ENCODE data around the gene SLBP. TPM values are rescaled to one million over a fixed set of nuclear protein-coding genes. Genes with fewer than 3 reads are reported as not detected.

Gene SLBP
- total and polyA plus RNA-seq, 2 donors (not counting 1 experiment from before 2014, with no cell fraction given): 19.4 to 31.8 TPM

DNA sequence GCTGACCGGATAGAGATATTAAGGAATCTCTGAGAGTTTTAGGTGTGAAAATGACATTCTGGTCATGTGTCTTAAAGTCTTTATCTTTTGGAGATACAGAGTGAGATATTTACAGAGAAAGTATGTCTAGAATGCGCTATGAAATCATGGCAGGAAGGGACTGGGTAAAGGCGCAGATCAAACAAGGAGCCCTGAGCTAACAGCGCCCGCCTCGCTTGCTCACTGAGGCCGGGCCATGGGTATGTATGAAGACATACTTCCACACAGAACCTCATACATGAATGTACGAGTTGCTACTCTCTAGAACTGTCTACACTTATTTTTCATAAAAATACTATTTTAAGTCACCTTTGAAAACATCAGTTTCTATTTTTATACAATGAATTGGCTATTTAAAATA lies 48.0 kb downstream of the SLBP start:
- Mint-ChIP-seq H3K4me3 (no peak overlapping the region), H3K9me3 (ENCODE audit: insufficient read depth) (no peaks in the 10 kb centered on the region), H3K27ac (no peak overlapping the region), H3K27me3 (no peaks in the 10 kb centered on the region), H3K4me1 (no peaks in the 10 kb centered on the region)
- Histone ChIP-seq H2AFZ (ENCODE audit: insufficient read depth, low read depth, low read length, poor library complexity, severe bottlenecking) (no peak overlapping the region), H3K9me3 (ENCODE audit: control extremely low read depth in 1 of 3, control insufficient read depth in 2 of 3, insufficient read depth in 1 of 3, low read length in 2 of 3) (peaks cover 0 to 4% (median 0%) of the 10 kb centered on the region in 3 donors), H4K20me1 (ENCODE audit: control insufficient read depth, insufficient read depth, low read length, poor library complexity, severe bottlenecking) (no peaks in the 10 kb centered on the region), H3K27ac (ENCODE audit: low read length in 2 of 2) (no peak overlapping the region), H3K4me1 (ENCODE audit: control insufficient read depth in 2 of 2, insufficient read depth in 2 of 2, low read length in 2 of 2) (no peaks in the 10 kb centered on the region), H3K36me3 (replicated peaks in 1 of 2; ENCODE audit: control extremely low read depth in 1 of 2, control insufficient read depth in 1 of 2, extremely low read depth in 1 of 2, insufficient read depth in 2 of 2, low read length in 1 of 2) (no peaks in the 10 kb centered on the region), H3K4me2 (replicated peaks; ENCODE audit: low read depth, low read length, poor library complexity, severe bottlenecking) (no peak overlapping the region), H3K4me3 (ENCODE audit: control extremely low read depth in 1 of 5, extremely low read depth in 1 of 5, insufficient read depth in 1 of 5, low read depth in 2 of 5, low read length in 4 of 5) (no peak overlapping the region), H3K79me2 (ENCODE audit: control insufficient read depth, insufficient read depth, low read length) (no peaks in the 10 kb centered on the region), H3K27me3 (replicated peaks in 1 of 4; ENCODE audit: control extremely low read depth in 1 of 4, control insufficient read depth in 3 of 4, insufficient read depth in 4 of 4, low read length in 3 of 4) (no peaks in the 10 kb centered on the region), H3K9ac (ENCODE audit: low read length) (no peak overlapping the region)
- no peak for DNase-seq
- TF ChIP-seq, protein P1, sequence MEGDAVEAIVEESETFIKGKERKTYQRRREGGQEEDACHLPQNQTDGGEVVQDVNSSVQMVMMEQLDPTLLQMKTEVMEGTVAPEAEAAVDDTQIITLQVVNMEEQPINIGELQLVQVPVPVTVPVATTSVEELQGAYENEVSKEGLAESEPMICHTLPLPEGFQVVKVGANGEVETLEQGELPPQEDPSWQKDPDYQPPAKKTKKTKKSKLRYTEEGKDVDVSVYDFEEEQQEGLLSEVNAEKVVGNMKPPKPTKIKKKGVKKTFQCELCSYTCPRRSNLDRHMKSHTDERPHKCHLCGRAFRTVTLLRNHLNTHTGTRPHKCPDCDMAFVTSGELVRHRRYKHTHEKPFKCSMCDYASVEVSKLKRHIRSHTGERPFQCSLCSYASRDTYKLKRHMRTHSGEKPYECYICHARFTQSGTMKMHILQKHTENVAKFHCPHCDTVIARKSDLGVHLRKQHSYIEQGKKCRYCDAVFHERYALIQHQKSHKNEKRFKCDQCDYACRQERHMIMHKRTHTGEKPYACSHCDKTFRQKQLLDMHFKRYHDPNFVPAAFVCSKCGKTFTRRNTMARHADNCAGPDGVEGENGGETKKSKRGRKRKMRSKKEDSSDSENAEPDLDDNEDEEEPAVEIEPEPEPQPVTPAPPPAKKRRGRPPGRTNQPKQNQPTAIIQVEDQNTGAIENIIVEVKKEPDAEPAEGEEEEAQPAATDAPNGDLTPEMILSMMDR (IDR thresholded peaks at IDR 0.05): no peak
- TF ChIP-seq EZH2 (IDR thresholded peaks at IDR 0.05; ENCODE audit: borderline replicate concordance, insufficient read depth, low read depth, low read length, poor library complexity, severe bottlenecking): no peak
- WGBS (ENCODE audit: insufficient coverage): 95% methylated on average over 5 of the region's 8 CpGs
- intact Hi-C loops (cut with micrococcal nuclease): no loop called here
- ATAC-seq (ENCODE audit: low read depth): no peak
- ChIA-PET POLR2A (no interaction called here), CTCF (interaction anchor here (0.6 kb wide), 1 partner anchor 146 kb away, joined by 3 read pairs; no protein-coding TSS in a partner anchor)

DNA sequence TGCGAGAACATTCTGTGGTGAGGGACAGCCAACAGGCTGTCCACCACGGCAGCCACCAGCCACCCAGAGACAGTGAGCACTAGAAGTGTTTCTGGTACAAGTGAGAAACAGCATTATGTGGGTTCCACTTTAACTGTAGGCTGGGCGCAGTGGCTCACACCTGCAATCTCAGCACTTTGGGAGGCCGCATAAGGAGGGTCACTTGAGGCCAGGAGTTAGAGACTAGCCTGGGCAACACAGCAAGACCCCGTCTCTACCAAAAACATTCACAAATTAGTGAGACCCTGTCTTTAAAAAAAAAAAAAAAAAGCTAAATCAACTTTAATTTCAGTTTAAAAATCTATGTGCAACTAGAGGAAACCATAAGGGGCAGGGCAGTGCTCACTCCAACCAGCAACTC lies 48.6 kb downstream of the SLBP start:
- H3K9ac ChIP-seq (ENCODE audit: low read length): no peak overlapping the region
- intact Hi-C loops (cut with micrococcal nuclease): no loop called here
- peaks cover 0 to 4% (median 0%) of the 10 kb centered on the region in 3 donors for H3K9me3 ChIP-seq (ENCODE audit: control extremely low read depth in 1 of 3, control insufficient read depth in 2 of 3, insufficient read depth in 1 of 3, low read length in 2 of 3)
- Mint-ChIP-seq H3K4me1 (no peaks in the 10 kb centered on the region), H3K9me3 (ENCODE audit: insufficient read depth) (no peaks in the 10 kb centered on the region), H3K27ac (no peak overlapping the region), H3K27me3 (no peaks in the 10 kb centered on the region), H3K4me3 (no peak overlapping the region)
- no peaks in the 10 kb centered on the region for H3K27me3 ChIP-seq (replicated peaks in 1 of 4; ENCODE audit: control extremely low read depth in 1 of 4, control insufficient read depth in 3 of 4, insufficient read depth in 4 of 4, low read length in 3 of 4)
- POLR2A ChIA-PET: no interaction called here
- no peaks in the 10 kb centered on the region for H3K36me3 ChIP-seq (replicated peaks in 1 of 2; ENCODE audit: control extremely low read depth in 1 of 2, control insufficient read depth in 1 of 2, extremely low read depth in 1 of 2, insufficient read depth in 2 of 2, low read length in 1 of 2)
- no peak overlapping the region for H3K4me3 ChIP-seq (ENCODE audit: control extremely low read depth in 1 of 5, extremely low read depth in 1 of 5, insufficient read depth in 1 of 5, low read depth in 2 of 5, low read length in 4 of 5)
- H3K4me2 ChIP-seq (replicated peaks; ENCODE audit: low read depth, low read length, poor library complexity, severe bottlenecking): no peak overlapping the region
- ATAC-seq (ENCODE audit: low read depth): no peak
- CTCF ChIA-PET: interaction anchor here (0.6 kb wide), 1 partner anchor 147 kb away, joined by 3 read pairs; no protein-coding TSS in a partner anchor
- DNase-seq: no peak
- no peaks in the 10 kb centered on the region for H3K79me2 ChIP-seq (ENCODE audit: control insufficient read depth, insufficient read depth, low read length)
- H2AFZ ChIP-seq (ENCODE audit: insufficient read depth, low read depth, low read length, poor library complexity, severe bottlenecking): no peak overlapping the region
- no peak overlapping the region for H3K27ac ChIP-seq (ENCODE audit: low read length in 2 of 2)
- TF ChIP-seq EZH2 (IDR thresholded peaks at IDR 0.05; ENCODE audit: borderline replicate concordance, insufficient read depth, low read depth, low read length, poor library complexity, severe bottlenecking): no peak
- TF ChIP-seq, protein P1 (IDR thresholded peaks at IDR 0.05): no peak
- no peaks in the 10 kb centered on the region for H4K20me1 ChIP-seq (ENCODE audit: control insufficient read depth, insufficient read depth, low read length, poor library complexity, severe bottlenecking)
- 89% methylated on average over 4 of the region's 5 CpGs for WGBS (ENCODE audit: insufficient coverage)
- no peaks in the 10 kb centered on the region for H3K4me1 ChIP-seq (ENCODE audit: control insufficient read depth in 2 of 2, insufficient read depth in 2 of 2, low read length in 2 of 2)

All from B cell (primary cell).